ENCODE measurements around the gene LIM2.

The LIM2 gene

GRCh38 chr19:51394050-51394836 lies 6.5 kb upstream of the LIM2 start:
- peak; percentile 94 for DNase-seq

- no peak for DNase-seq
Measured at GRCh38 chr19:51392701-51393100, 4.9 kb upstream of the LIM2 start.

- DNase-seq: no peak
Measured at GRCh38 chr19:51391073-51391611, 3.4 kb upstream of the LIM2 start.

GRCh38 chr19:51389143-51389542 lies 1.4 kb upstream of the LIM2 start:
- DNase-seq: no peak

GRCh38 chr19:51386882-51387520 lies 773 bp downstream of the LIM2 start:
- no peak for DNase-seq

- DNase-seq: no peak
Measured at GRCh38 chr19:51382004-51382403, 5.8 kb downstream of the LIM2 start.

- no peak for DNase-seq
Measured at GRCh38 chr19:51380379-51380778, 7.4 kb downstream of the LIM2 start.

GRCh38 chr19:51377422-51377821 lies 10.4 kb downstream of the LIM2 start:
- no peak for DNase-seq

- no peak for DNase-seq
Measured at GRCh38 chr19:51375504-51376221, 12.1 kb downstream of the LIM2 start.

- DNase-seq: no peak
Measured at GRCh38 chr19:51372649-51373504, 14.9 kb downstream of the LIM2 start, which contains the start of gene NKG7. NKG7 (minus strand) TSS chr19:51372654; CDS start chr19:51372535, 119 bp downstream.

- DNase-seq: no peak
Measured at GRCh38 chr19:51372021-51372648, 15.6 kb downstream of the LIM2 start.

GRCh38 chr19:51371186-51371690 lies 16.5 kb downstream of the LIM2 start:
- no peak for DNase-seq

GRCh38 chr19:51370230-51370629 lies 17.5 kb downstream of the LIM2 start:
- no peak for DNase-seq

- DNase-seq: no peak
Measured at GRCh38 chr19:51368366-51369282, 19.1 kb downstream of the LIM2 start, which contains the start of gene CLDND2. CLDND2 (minus strand) TSS chr19:51369003; CDS start chr19:51368577, 426 bp downstream.

- peak; percentile 90 for DNase-seq
Measured at GRCh38 chr19:51367565-51368365, 20.0 kb downstream of the LIM2 start.

- DNase-seq: no peak
Measured at GRCh38 chr19:51367255-51367564, 20.6 kb downstream of the LIM2 start.

GRCh38 chr19:51366389-51367254 lies 21.2 kb downstream of the LIM2 start:
- peak; percentile 93 for DNase-seq

GRCh38 chr19:51365965-51366388 lies 21.8 kb downstream of the LIM2 start, which contains the start of gene ETFB:
ETFB (minus strand) TSS chr19:51366388; CDS start chr19:51366326, 62 bp downstream.
- no peak for DNase-seq

Measured in NCI-H1092 (cell line).